ENCODE results near the gene PTPRD.
"Not testable (repeated sequence)": the region's sequence is repeated elsewhere in the genome, so short reads cannot be mapped to it uniquely, and the experiment has no call there.

Gene PTPRD

GRCh38 chr9:10449201-10449617 lies 163.6 kb downstream of the PTPRD start:
- DNase-seq: not testable (repeated sequence)

GRCh38 chr9:10447036-10447435 lies 165.8 kb downstream of the PTPRD start:
- DNase-seq: no peak

- DNase-seq: no peak
Measured at GRCh38 chr9:10443868-10444204, 169.0 kb downstream of the PTPRD start.

- DNase-seq: no peak
Measured at GRCh38 chr9:10443181-10443867, 169.5 kb downstream of the PTPRD start.

GRCh38 chr9:10438955-10439354 lies 173.8 kb downstream of the PTPRD start:
- no peak for DNase-seq

GRCh38 chr9:10436756-10437155 lies 176.0 kb downstream of the PTPRD start:
- DNase-seq: no peak

GRCh38 chr9:10434412-10434811 lies 178.4 kb downstream of the PTPRD start:
- DNase-seq: no peak

GRCh38 chr9:10411272-10411671 lies 201.5 kb downstream of the PTPRD start:
- no peak for DNase-seq

- no peak for DNase-seq
Measured at GRCh38 chr9:10403283-10403682, 209.5 kb downstream of the PTPRD start.

- no peak for DNase-seq
Measured at GRCh38 chr9:10396615-10397014, 216.2 kb downstream of the PTPRD start.

- DNase-seq: no peak
Measured at GRCh38 chr9:10387282-10387681, 225.5 kb downstream of the PTPRD start.

GRCh38 chr9:10371824-10372223 lies 241.0 kb downstream of the PTPRD start:
- no peak for DNase-seq

GRCh38 chr9:10366171-10366779 lies 246.5 kb downstream of the PTPRD start:
- peak; percentile 64 for DNase-seq

GRCh38 chr9:10354591-10354990 lies 258.2 kb downstream of the PTPRD start:
- DNase-seq: no peak

- DNase-seq: not testable (repeated sequence)
Measured at GRCh38 chr9:10345621-10346020, 267.2 kb downstream of the PTPRD start.

- DNase-seq: no peak
Measured at GRCh38 chr9:10341057-10341456, 271.7 kb downstream of the PTPRD start.

- DNase-seq: no peak
Measured at GRCh38 chr9:10339152-10339551, 273.6 kb downstream of the PTPRD start.

- no peak for DNase-seq
Measured at GRCh38 chr9:10331157-10331556, 281.6 kb downstream of the PTPRD start.

- no peak for DNase-seq
Measured at GRCh38 chr9:10282084-10282483, 330.7 kb downstream of the PTPRD start.

GRCh38 chr9:10274988-10275387 lies 337.8 kb downstream of the PTPRD start:
- DNase-seq: no peak

GRCh38 chr9:10274175-10274574 lies 338.6 kb downstream of the PTPRD start:
- no peak for DNase-seq

GRCh38 chr9:10272830-10273229 lies 340.0 kb downstream of the PTPRD start:
- DNase-seq: no peak

- peak; percentile 39 for DNase-seq
Measured at GRCh38 chr9:10268531-10269485, 344.0 kb downstream of the PTPRD start.

- no peak for DNase-seq
Measured at GRCh38 chr9:10265153-10265631, 347.6 kb downstream of the PTPRD start.
